K562 (cell line): ENCODE data around the gene ARHGAP10.

Experiments
- EP300 ChIP-seq: IDR thresholded peaks from 2 replicates; pipeline ENCODE4 v1.6.1; 2012; ENCODE audit warnings: low read length, improper control_type of control experiment
- POLR2AphosphoS5 ChIP-seq: IDR thresholded peaks from 2 replicates; pipeline ENCODE4 v1.6.1; 2011; ENCODE audit warnings: mild to moderate bottlenecking, low read depth, low read length, moderate library complexity; ENCODE audit not compliant: control insufficient read depth, insufficient read depth
- PTBP1 ChIP-seq: fragments of 200-400 bp; formaldehyde crosslinking; IDR thresholded peaks from 2 replicates; pipeline ENCODE4 v1.6.1; 2017; ENCODE audit warnings: low read depth, low read length
- ZBTB33 ChIP-seq: sonication (generic); formaldehyde crosslinking; IDR thresholded peaks from 2 replicates; pipeline ENCODE4 v1.8.1; 2023; ENCODE audit warnings: mild to moderate bottlenecking, missing genetic modification reagents
- ZBTB7A ChIP-seq: IDR thresholded peaks from 2 replicates; pipeline ENCODE4 v1.6.1; 2011; ENCODE audit warnings: low read depth, mild to moderate bottlenecking, low read length, moderate library complexity, borderline replicate concordance; ENCODE audit not compliant: control insufficient read depth
- TF ChIP-seq, protein P1 (sequence below): fragments of 250-450 bp; sonication (Bioruptor Pico); IDR thresholded peaks from 2 replicates; pipeline ENCODE4 v1.5.0; 2022; ENCODE audit warnings: mild to moderate bottlenecking
- TF ChIP-seq, protein P2 (sequence below), 3 experiments: IDR thresholded peaks in 2 of 3; conservative IDR thresholded peaks in 1 of 3; 2 replicates each; pipeline ENCODE4 v1.5.1; 2011 to 2012; ENCODE audit warnings: low read length in 3 of 3, mild to moderate bottlenecking in 3 of 3, control low read depth in 2 of 3, improper control_type of control experiment in 1 of 3, inconsistent platforms in 1 of 3, low read depth in 1 of 3, mixed read lengths in 1 of 3, moderate library complexity in 1 of 3; ENCODE audit not compliant: insufficient read depth in 2 of 3

- TF ChIP-seq ZBTB7A (no peak), PTBP1 (no peak), ZBTB33 (CRISPR knock-in tag) (no peak), POLR2AphosphoS5 (no peak), EP300 (no peak)
- TF ChIP-seq, protein P1, sequence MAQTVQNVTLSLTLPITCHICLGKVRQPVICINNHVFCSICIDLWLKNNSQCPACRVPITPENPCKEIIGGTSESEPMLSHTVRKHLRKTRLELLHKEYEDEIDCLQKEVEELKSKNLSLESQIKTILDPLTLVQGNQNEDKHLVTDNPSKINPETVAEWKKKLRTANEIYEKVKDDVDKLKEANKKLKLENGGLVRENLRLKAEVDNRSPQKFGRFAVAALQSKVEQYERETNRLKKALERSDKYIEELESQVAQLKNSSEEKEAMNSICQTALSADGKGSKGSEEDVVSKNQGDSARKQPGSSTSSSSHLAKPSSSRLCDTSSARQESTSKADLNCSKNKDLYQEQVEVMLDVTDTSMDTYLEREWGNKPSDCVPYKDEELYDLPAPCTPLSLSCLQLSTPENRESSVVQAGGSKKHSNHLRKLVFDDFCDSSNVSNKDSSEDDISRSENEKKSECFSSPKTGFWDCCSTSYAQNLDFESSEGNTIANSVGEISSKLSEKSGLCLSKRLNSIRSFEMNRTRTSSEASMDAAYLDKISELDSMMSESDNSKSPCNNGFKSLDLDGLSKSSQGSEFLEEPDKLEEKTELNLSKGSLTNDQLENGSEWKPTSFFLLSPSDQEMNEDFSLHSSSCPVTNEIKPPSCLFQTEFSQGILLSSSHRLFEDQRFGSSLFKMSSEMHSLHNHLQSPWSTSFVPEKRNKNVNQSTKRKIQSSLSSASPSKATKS (CRISPR knock-in tag): no peak
- TF ChIP-seq, protein P2, sequence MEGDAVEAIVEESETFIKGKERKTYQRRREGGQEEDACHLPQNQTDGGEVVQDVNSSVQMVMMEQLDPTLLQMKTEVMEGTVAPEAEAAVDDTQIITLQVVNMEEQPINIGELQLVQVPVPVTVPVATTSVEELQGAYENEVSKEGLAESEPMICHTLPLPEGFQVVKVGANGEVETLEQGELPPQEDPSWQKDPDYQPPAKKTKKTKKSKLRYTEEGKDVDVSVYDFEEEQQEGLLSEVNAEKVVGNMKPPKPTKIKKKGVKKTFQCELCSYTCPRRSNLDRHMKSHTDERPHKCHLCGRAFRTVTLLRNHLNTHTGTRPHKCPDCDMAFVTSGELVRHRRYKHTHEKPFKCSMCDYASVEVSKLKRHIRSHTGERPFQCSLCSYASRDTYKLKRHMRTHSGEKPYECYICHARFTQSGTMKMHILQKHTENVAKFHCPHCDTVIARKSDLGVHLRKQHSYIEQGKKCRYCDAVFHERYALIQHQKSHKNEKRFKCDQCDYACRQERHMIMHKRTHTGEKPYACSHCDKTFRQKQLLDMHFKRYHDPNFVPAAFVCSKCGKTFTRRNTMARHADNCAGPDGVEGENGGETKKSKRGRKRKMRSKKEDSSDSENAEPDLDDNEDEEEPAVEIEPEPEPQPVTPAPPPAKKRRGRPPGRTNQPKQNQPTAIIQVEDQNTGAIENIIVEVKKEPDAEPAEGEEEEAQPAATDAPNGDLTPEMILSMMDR (IDR thresholded peaks at IDR 0.05 in 2 of 3, conservative IDR thresholded peaks at IDR 0.05 in 1 of 3; ENCODE audit: insufficient read depth in 2 of 3, low read depth in 1 of 3, low read length in 3 of 3): no peak
These were observed 259.8 kb downstream of the ARHGAP10 start for GRCh38 chr4:147991543-147992283.
